CD8-positive, alpha-beta memory T cell (primary cell): ENCODE results near the gene RELN. TPM values are rescaled to one million over a fixed set of nuclear protein-coding genes. Genes with fewer than 3 reads are reported as not detected.

Experiments used
- CTCF ChIA-PET: fragments of 350-600 bp; sonication (Branson Sonifier 250); formaldehyde crosslinking; loops from one replicate; lab custom pipeline; 2021; ENCODE audit warnings: antibody characterized with exemption; lab: Charles Lee
- POLR2A ChIA-PET: fragments of 350-600 bp; sonication (Branson Sonifier 250); formaldehyde crosslinking; loops from one replicate; lab custom pipeline; 2021; ENCODE audit warnings: antibody characterized with exemption; lab: Charles Lee
- DNase-seq, 5 donors: peaks; one replicate each; pipeline versions ENCODE4 v3.0.0 to v3.0.0-alpha.2; 2020 to 2022; ENCODE audit warnings: mixed read lengths in 1 of 5
- H3K27ac ChIP-seq: one replicate; pipeline ENCODE4 v1.7.0; 2013; ENCODE audit warnings: low read depth, mild to moderate bottlenecking, low read length, moderate library complexity
- H3K27me3 ChIP-seq: 2 replicates; pipeline ENCODE4 v1.7.0; 2013; ENCODE audit warnings: low read length, mild to moderate bottlenecking; ENCODE audit not compliant: insufficient read depth, poor library complexity, severe bottlenecking
- H3K36me3 ChIP-seq: 2 replicates; pipeline ENCODE4 v1.7.0; 2013; ENCODE audit warnings: mild to moderate bottlenecking, low read length, moderate library complexity; ENCODE audit not compliant: insufficient read depth
- H3K4me1 ChIP-seq: 2 replicates; pipeline ENCODE4 v1.7.0; 2013; ENCODE audit warnings: mild to moderate bottlenecking, low read length, moderate library complexity; ENCODE audit not compliant: insufficient read depth
- H3K4me3 ChIP-seq: 2 replicates; pipeline ENCODE4 v1.7.0; 2013; ENCODE audit warnings: mild to moderate bottlenecking, low read length
- H3K9me3 ChIP-seq: 2 replicates; pipeline ENCODE4 v1.7.0; 2013; ENCODE audit warnings: mild to moderate bottlenecking, low read length
- H3K27ac Mint-ChIP-seq, 8 donors: one replicate each; pipeline ENCODE4 v1.8.0; 2020 to 2021; ENCODE audit warnings: mixed read lengths in 8 of 8, mild to moderate bottlenecking in 6 of 8, inconsistent platforms in 3 of 8, moderate library complexity in 3 of 8
- H3K27me3 Mint-ChIP-seq, 2 donors: one replicate each; pipeline ENCODE4 v1.8.0; 2020 to 2021; ENCODE audit warnings: mixed read lengths in 2 of 2, mild to moderate bottlenecking in 1 of 2, moderate library complexity in 1 of 2
- H3K36me3 Mint-ChIP-seq, 3 donors: one replicate each; pipeline ENCODE4 v1.8.0; 2020 to 2021; ENCODE audit warnings: mixed read lengths in 3 of 3, inconsistent platforms in 1 of 3, mild to moderate bottlenecking in 1 of 3
- H3K4me1 Mint-ChIP-seq, 3 donors: one replicate each; pipeline ENCODE4 v1.8.0; 2020 to 2021; ENCODE audit warnings: mixed read lengths in 3 of 3, inconsistent platforms in 1 of 3, mild to moderate bottlenecking in 1 of 3
- H3K4me3 Mint-ChIP-seq, 7 donors: one replicate each; pipeline ENCODE4 v1.8.0; 2020 to 2021; ENCODE audit warnings: mixed read lengths in 7 of 7, mild to moderate bottlenecking in 6 of 7, moderate library complexity in 4 of 7, inconsistent platforms in 2 of 7
- H3K9me3 Mint-ChIP-seq, 5 donors: one replicate each; pipeline ENCODE4 v1.8.0; 2020 to 2022; ENCODE audit warnings: mixed read lengths in 5 of 5, mild to moderate bottlenecking in 3 of 5, moderate library complexity in 2 of 5, inconsistent platforms in 1 of 5
- polyA plus RNA-seq: library from polyadenylated mRNA; unstranded; fragments of 300-500 nt; fragmentation: Illumina TruSeq; gene quantifications from one replicate; pipeline ENCODE4 v1.2.3, GENCODE V29; 2021
- total RNA-seq, 2 experiments: library from RNA; stranded (reverse); gene quantifications; one replicate each; pipeline ENCODE4 v1.2.3, GENCODE V29; 2021

RELN gene
- total and polyA plus RNA-seq, 3 experiments from 2014 or later = not detected

GRCh38 chr7:103573479-103574058, 415.9 kb downstream of the RELN start:
- no peak overlapping the region for H3K4me3 Mint-ChIP-seq
- no peaks in the 10 kb centered on the region for H3K9me3 Mint-ChIP-seq
- peaks cover 2 to 27% of the 10 kb centered on the region in 2 donors for H3K27me3 Mint-ChIP-seq
- no peaks in the 10 kb centered on the region for H3K27me3 ChIP-seq
- DNase-seq = peak in 1 of 5 donors; percentile 22
- H3K27ac Mint-ChIP-seq = no peak overlapping the region
- H3K27ac ChIP-seq = no peak overlapping the region
- no peaks in the 10 kb centered on the region for H3K36me3 ChIP-seq
- H3K4me1 ChIP-seq = no peaks in the 10 kb centered on the region
- ChIA-PET POLR2A (no interaction called here), CTCF (interaction anchor here (1.3 to 2.1 kb wide), 2 partner anchors 16 to 1274 kb away, joined by 3 to 7 read pairs; no protein-coding TSS in a partner anchor)
- no peaks in the 10 kb centered on the region for H3K9me3 ChIP-seq
- no peaks in the 10 kb centered on the region for H3K36me3 Mint-ChIP-seq
- no peak overlapping the region for H3K4me3 ChIP-seq
- no peaks in the 10 kb centered on the region for H3K4me1 Mint-ChIP-seq

- Histone ChIP-seq H3K27ac (no peak overlapping the region), H3K4me3 (no peak overlapping the region), H3K36me3 (no peaks in the 10 kb centered on the region), H3K9me3 (no peaks in the 10 kb centered on the region), H3K27me3 (no peaks in the 10 kb centered on the region), H3K4me1 (no peaks in the 10 kb centered on the region)
- Mint-ChIP-seq H3K9me3 (no peaks in the 10 kb centered on the region), H3K27ac (no peak overlapping the region), H3K4me3 (no peak overlapping the region), H3K27me3 (peaks cover 2 to 20% of the 10 kb centered on the region in 2 donors), H3K36me3 (no peaks in the 10 kb centered on the region), H3K4me1 (no peaks in the 10 kb centered on the region)
- POLR2A ChIA-PET = no interaction called here
- no peak for DNase-seq
- CTCF ChIA-PET = no interaction called here
These were observed 417.9 kb downstream of the RELN start for GRCh38 chr7:103571586-103571985.

GRCh38 chr7:103569621-103570305, 419.7 kb downstream of the RELN start:
- no peak for DNase-seq
- Mint-ChIP-seq H3K36me3 (no peaks in the 10 kb centered on the region), H3K27me3 (peaks cover 2 to 19% of the 10 kb centered on the region in 2 donors), H3K4me3 (no peak overlapping the region), H3K27ac (no peak overlapping the region), H3K9me3 (no peaks in the 10 kb centered on the region), H3K4me1 (no peaks in the 10 kb centered on the region)
- ChIA-PET POLR2A (no interaction called here), CTCF (no interaction called here)
- Histone ChIP-seq H3K27me3 (no peaks in the 10 kb centered on the region), H3K27ac (no peak overlapping the region), H3K36me3 (no peaks in the 10 kb centered on the region), H3K4me3 (no peak overlapping the region), H3K4me1 (no peaks in the 10 kb centered on the region), H3K9me3 (no peaks in the 10 kb centered on the region)

GRCh38 chr7:103564416-103564815, 425.0 kb downstream of the RELN start:
- ChIA-PET CTCF (no interaction called here), POLR2A (no interaction called here)
- H3K36me3 ChIP-seq = no peaks in the 10 kb centered on the region
- no peaks in the 10 kb centered on the region for H3K9me3 ChIP-seq
- no peak overlapping the region for H3K4me3 ChIP-seq
- Mint-ChIP-seq H3K36me3 (no peaks in the 10 kb centered on the region), H3K27ac (no peak overlapping the region), H3K27me3 (peaks cover 5 to 15% of the 10 kb centered on the region in 2 donors), H3K4me1 (no peaks in the 10 kb centered on the region), H3K4me3 (no peak overlapping the region), H3K9me3 (no peaks in the 10 kb centered on the region)
- DNase-seq = no peak
- H3K27me3 ChIP-seq = no peaks in the 10 kb centered on the region
- no peaks in the 10 kb centered on the region for H3K4me1 ChIP-seq
- H3K27ac ChIP-seq = no peak overlapping the region

- Mint-ChIP-seq H3K9me3 (no peaks in the 10 kb centered on the region), H3K4me3 (no peak overlapping the region), H3K27me3 (peaks cover 10 to 16% of the 10 kb centered on the region in 2 donors), H3K4me1 (no peaks in the 10 kb centered on the region), H3K36me3 (no peaks in the 10 kb centered on the region), H3K27ac (no peak overlapping the region)
- no peak overlapping the region for H3K4me3 ChIP-seq
- H3K27ac ChIP-seq = no peak overlapping the region
- no peaks in the 10 kb centered on the region for H3K9me3 ChIP-seq
- CTCF ChIA-PET = no interaction called here
- no peak for DNase-seq
- H3K36me3 ChIP-seq = no peaks in the 10 kb centered on the region
- no peaks in the 10 kb centered on the region for H3K4me1 ChIP-seq
- POLR2A ChIA-PET = no interaction called here
- H3K27me3 ChIP-seq = no peaks in the 10 kb centered on the region
These were observed 429.3 kb downstream of the RELN start for GRCh38 chr7:103560136-103560535.

GRCh38 chr7:103551016-103551415, 438.4 kb downstream of the RELN start:
- no peaks in the 10 kb centered on the region for H3K4me1 ChIP-seq
- Mint-ChIP-seq H3K36me3 (no peaks in the 10 kb centered on the region), H3K9me3 (no peaks in the 10 kb centered on the region), H3K27ac (no peak overlapping the region), H3K27me3 (peaks cover 8 to 33% of the 10 kb centered on the region in 2 donors), H3K4me1 (no peaks in the 10 kb centered on the region), H3K4me3 (no peak overlapping the region)
- no peaks in the 10 kb centered on the region for H3K27me3 ChIP-seq
- H3K27ac ChIP-seq = no peak overlapping the region
- H3K36me3 ChIP-seq = no peaks in the 10 kb centered on the region
- POLR2A ChIA-PET = no interaction called here
- H3K4me3 ChIP-seq = no peak overlapping the region
- no peaks in the 10 kb centered on the region for H3K9me3 ChIP-seq
- no peak for DNase-seq
- CTCF ChIA-PET = no interaction called here

- Histone ChIP-seq H3K9me3 (no peaks in the 10 kb centered on the region), H3K4me1 (no peaks in the 10 kb centered on the region), H3K4me3 (no peak overlapping the region), H3K36me3 (no peaks in the 10 kb centered on the region), H3K27me3 (no peaks in the 10 kb centered on the region), H3K27ac (no peak overlapping the region)
- Mint-ChIP-seq H3K27ac (no peak overlapping the region), H3K4me1 (no peaks in the 10 kb centered on the region), H3K27me3 (peaks cover 5 to 35% of the 10 kb centered on the region in 2 donors), H3K9me3 (no peaks in the 10 kb centered on the region), H3K4me3 (no peak overlapping the region), H3K36me3 (no peaks in the 10 kb centered on the region)
- CTCF ChIA-PET = no interaction called here
- DNase-seq = no peak
- POLR2A ChIA-PET = no interaction called here
These were observed 439.7 kb downstream of the RELN start for GRCh38 chr7:103549786-103550185.

GRCh38 chr7:103547451-103548284, 441.8 kb downstream of the RELN start:
- POLR2A ChIA-PET = no interaction called here
- no peaks in the 10 kb centered on the region for H3K4me1 ChIP-seq
- no peak for DNase-seq
- Mint-ChIP-seq H3K27me3 (peaks cover 7 to 29% of the 10 kb centered on the region in 2 donors), H3K4me3 (no peak overlapping the region), H3K27ac (no peak overlapping the region), H3K4me1 (no peaks in the 10 kb centered on the region), H3K9me3 (no peaks in the 10 kb centered on the region), H3K36me3 (no peaks in the 10 kb centered on the region)
- CTCF ChIA-PET = no interaction called here
- H3K9me3 ChIP-seq = no peaks in the 10 kb centered on the region
- H3K27ac ChIP-seq = no peak overlapping the region
- no peaks in the 10 kb centered on the region for H3K27me3 ChIP-seq
- H3K36me3 ChIP-seq = no peaks in the 10 kb centered on the region
- no peak overlapping the region for H3K4me3 ChIP-seq
